ENCODE measurements around the gene RCSD1. TPM values are rescaled to one million over a fixed set of nuclear protein-coding genes. Genes with fewer than 3 reads are reported as not detected.

The RCSD1 gene
- total RNA-seq, 1 donor: 64.1 TPM

GRCh38 chr1:167630568-167631385 is 745 bp downstream of the RCSD1 start:
- Histone ChIP-seq H3K9me3 (ENCODE audit: low read depth, low read length) (no peaks in the 10 kb centered on the region), H3K4me3 (ENCODE audit: low read length) (peak overlapping the region; percentile 94), H3K27me3 (ENCODE audit: insufficient read depth, low read length) (no peaks in the 10 kb centered on the region), H3K4me1 (ENCODE audit: insufficient read depth, low read length) (peaks cover 84% of the 10 kb centered on the region)

GRCh38 chr1:167631386-167631935 is 1.4 kb downstream of the RCSD1 start:
- H3K4me1 ChIP-seq (ENCODE audit: insufficient read depth, low read length): peaks cover 87% of the 10 kb centered on the region
- H3K9me3 ChIP-seq (ENCODE audit: low read depth, low read length): no peaks in the 10 kb centered on the region
- H3K4me3 ChIP-seq (ENCODE audit: low read length): peak overlapping the region; percentile 94
- no peaks in the 10 kb centered on the region for H3K27me3 ChIP-seq (ENCODE audit: insufficient read depth, low read length)

- peaks cover 87% of the 10 kb centered on the region for H3K4me1 ChIP-seq (ENCODE audit: insufficient read depth, low read length)
- no peaks in the 10 kb centered on the region for H3K9me3 ChIP-seq (ENCODE audit: low read depth, low read length)
- H3K4me3 ChIP-seq (ENCODE audit: low read length): peak overlapping the region; percentile 94
- H3K27me3 ChIP-seq (ENCODE audit: insufficient read depth, low read length): no peaks in the 10 kb centered on the region
Measured at GRCh38 chr1:167631936-167632614, 2.0 kb downstream of the RCSD1 start.

- Histone ChIP-seq H3K9me3 (ENCODE audit: low read depth, low read length) (no peaks in the 10 kb centered on the region), H3K27me3 (ENCODE audit: insufficient read depth, low read length) (no peaks in the 10 kb centered on the region), H3K4me1 (ENCODE audit: insufficient read depth, low read length) (peaks cover 87% of the 10 kb centered on the region), H3K4me3 (ENCODE audit: low read length) (no peak overlapping the region)
Measured at GRCh38 chr1:167633258-167633944, 3.4 kb downstream of the RCSD1 start.

- Histone ChIP-seq H3K27me3 (ENCODE audit: insufficient read depth, low read length) (no peaks in the 10 kb centered on the region), H3K9me3 (ENCODE audit: low read depth, low read length) (no peaks in the 10 kb centered on the region), H3K4me3 (ENCODE audit: low read length) (no peak overlapping the region), H3K4me1 (ENCODE audit: insufficient read depth, low read length) (peaks cover 85% of the 10 kb centered on the region)
Measured at GRCh38 chr1:167634435-167634834, 4.4 kb downstream of the RCSD1 start.

- Histone ChIP-seq H3K27me3 (ENCODE audit: insufficient read depth, low read length) (no peaks in the 10 kb centered on the region), H3K4me1 (ENCODE audit: insufficient read depth, low read length) (peaks cover 88% of the 10 kb centered on the region), H3K9me3 (ENCODE audit: low read depth, low read length) (no peaks in the 10 kb centered on the region), H3K4me3 (ENCODE audit: low read length) (no peak overlapping the region)
Measured at GRCh38 chr1:167635156-167635648, 5.2 kb downstream of the RCSD1 start.

- H3K27me3 ChIP-seq (ENCODE audit: insufficient read depth, low read length): no peaks in the 10 kb centered on the region
- H3K4me1 ChIP-seq (ENCODE audit: insufficient read depth, low read length): peaks cover 94% of the 10 kb centered on the region
- H3K9me3 ChIP-seq (ENCODE audit: low read depth, low read length): no peaks in the 10 kb centered on the region
- no peak overlapping the region for H3K4me3 ChIP-seq (ENCODE audit: low read length)
Measured at GRCh38 chr1:167635941-167636340, 5.9 kb downstream of the RCSD1 start.

- Histone ChIP-seq H3K27me3 (ENCODE audit: insufficient read depth, low read length) (no peaks in the 10 kb centered on the region), H3K4me1 (ENCODE audit: insufficient read depth, low read length) (peaks cover 94% of the 10 kb centered on the region), H3K4me3 (ENCODE audit: low read length) (no peak overlapping the region), H3K9me3 (ENCODE audit: low read depth, low read length) (no peaks in the 10 kb centered on the region)
Measured at GRCh38 chr1:167638064-167638463, 8.0 kb downstream of the RCSD1 start.

GRCh38 chr1:167640051-167640450 is 10.0 kb downstream of the RCSD1 start:
- H3K9me3 ChIP-seq (ENCODE audit: low read depth, low read length): no peaks in the 10 kb centered on the region
- H3K27me3 ChIP-seq (ENCODE audit: insufficient read depth, low read length): no peaks in the 10 kb centered on the region
- no peak overlapping the region for H3K4me3 ChIP-seq (ENCODE audit: low read length)
- H3K4me1 ChIP-seq (ENCODE audit: insufficient read depth, low read length): peaks cover 97% of the 10 kb centered on the region

- Histone ChIP-seq H3K4me1 (ENCODE audit: insufficient read depth, low read length) (peaks cover 97% of the 10 kb centered on the region), H3K4me3 (ENCODE audit: low read length) (no peak overlapping the region), H3K27me3 (ENCODE audit: insufficient read depth, low read length) (no peaks in the 10 kb centered on the region), H3K9me3 (ENCODE audit: low read depth, low read length) (no peaks in the 10 kb centered on the region)
Measured at GRCh38 chr1:167641786-167642500, 11.9 kb downstream of the RCSD1 start.

- Histone ChIP-seq H3K4me3 (ENCODE audit: low read length) (no peak overlapping the region), H3K27me3 (ENCODE audit: insufficient read depth, low read length) (no peaks in the 10 kb centered on the region), H3K4me1 (ENCODE audit: insufficient read depth, low read length) (peaks cover 97% of the 10 kb centered on the region), H3K9me3 (ENCODE audit: low read depth, low read length) (no peaks in the 10 kb centered on the region)
Measured at GRCh38 chr1:167642501-167642826, 12.4 kb downstream of the RCSD1 start.

GRCh38 chr1:167643441-167643840 is 13.4 kb downstream of the RCSD1 start:
- no peak overlapping the region for H3K4me3 ChIP-seq (ENCODE audit: low read length)
- peaks cover 94% of the 10 kb centered on the region for H3K4me1 ChIP-seq (ENCODE audit: insufficient read depth, low read length)
- no peaks in the 10 kb centered on the region for H3K27me3 ChIP-seq (ENCODE audit: insufficient read depth, low read length)
- no peaks in the 10 kb centered on the region for H3K9me3 ChIP-seq (ENCODE audit: low read depth, low read length)

- no peaks in the 10 kb centered on the region for H3K27me3 ChIP-seq (ENCODE audit: insufficient read depth, low read length)
- H3K9me3 ChIP-seq (ENCODE audit: low read depth, low read length): no peaks in the 10 kb centered on the region
- H3K4me1 ChIP-seq (ENCODE audit: insufficient read depth, low read length): peaks cover 96% of the 10 kb centered on the region
- H3K4me3 ChIP-seq (ENCODE audit: low read length): no peak overlapping the region
Measured at GRCh38 chr1:167644551-167644950, 14.5 kb downstream of the RCSD1 start.

- Histone ChIP-seq H3K9me3 (ENCODE audit: low read depth, low read length) (no peaks in the 10 kb centered on the region), H3K4me3 (ENCODE audit: low read length) (no peak overlapping the region), H3K27me3 (ENCODE audit: insufficient read depth, low read length) (no peaks in the 10 kb centered on the region), H3K4me1 (ENCODE audit: insufficient read depth, low read length) (peaks cover 96% of the 10 kb centered on the region)
Measured at GRCh38 chr1:167645140-167645541, 15.1 kb downstream of the RCSD1 start.
